Loucy (cell line): ENCODE results near the gene ERFL.

ENCODE experiments used
- CTCF ChIP-seq: fragments of 200-600 bp; sonication (generic); conservative IDR thresholded peaks from 2 replicates; pipeline ENCODE4 v1.5.1; 2014; ENCODE audit warnings: mild to moderate bottlenecking, antibody characterized with exemption, low read length
- EZH2phosphoT487 ChIP-seq: fragments of 200-600 bp; IDR thresholded peaks from 2 replicates; pipeline ENCODE4 v1.6.1; 2018; ENCODE audit warnings: antibody characterized with exemption, mild to moderate bottlenecking, moderate library complexity, borderline replicate concordance

- TF ChIP-seq CTCF (no peak), EZH2phosphoT487 (no peak)
These were observed 16.1 kb upstream of the ERFL start for GRCh38 chr19:41944336-41944735.
